Measurements from ENCODE around the gene PRELID3B.

Gene PRELID3B

GRCh38 chr20:59044796-59045195 is 2.2 kb upstream of the PRELID3B start:
- TF ChIP-seq TEAD4 (IDR thresholded peaks at IDR 0.05) (no peak), REST (IDR thresholded peaks at IDR 0.05; ENCODE audit: low read depth) (no peak), EGR1 (IDR thresholded peaks at IDR 0.05) (no peak), CEBPB (IDR thresholded peaks at IDR 0.05) (no peak), TCF12 (IDR thresholded peaks at IDR 0.05; ENCODE audit: low read depth) (no peak), NFIC (IDR thresholded peaks at IDR 0.05) (no peak)

- TF ChIP-seq EGR1 (IDR thresholded peaks at IDR 0.05) (no peak), CREB1 (IDR thresholded peaks at IDR 0.05; ENCODE audit: low read depth) (no peak), FOXM1 (IDR thresholded peaks at IDR 0.05; ENCODE audit: borderline replicate concordance, low read depth) (no peak), CEBPB (IDR thresholded peaks at IDR 0.05) (no peak), YY1 (IDR thresholded peaks at IDR 0.05; ENCODE audit: low read depth) (no peak), RAD21 (IDR thresholded peaks at IDR 0.05; ENCODE audit: low read depth) (no peak), NFIC (IDR thresholded peaks at IDR 0.05) (no peak), REST (IDR thresholded peaks at IDR 0.05; ENCODE audit: low read depth) (no peak), ZBTB7A (IDR thresholded peaks at IDR 0.05; ENCODE audit: low read depth) (no peak)
These were observed 1.7 kb upstream of the PRELID3B start for GRCh38 chr20:59044295-59044694.

- TF ChIP-seq TCF12 (IDR thresholded peaks at IDR 0.05; ENCODE audit: low read depth) (no peak), TAF1 (IDR thresholded peaks at IDR 0.05; ENCODE audit: low read depth) (no peak), FOXM1 (IDR thresholded peaks at IDR 0.05; ENCODE audit: borderline replicate concordance, low read depth) (no peak), MAX (IDR thresholded peaks at IDR 0.05) (no peak), YY1 (IDR thresholded peaks at IDR 0.05; ENCODE audit: low read depth) (no peak), USF1 (IDR thresholded peaks at IDR 0.05) (no peak), RAD21 (IDR thresholded peaks at IDR 0.05; ENCODE audit: low read depth) (no peak), EGR1 (IDR thresholded peaks at IDR 0.05) (no peak), CREB1 (IDR thresholded peaks at IDR 0.05; ENCODE audit: low read depth) (no peak), EP300 (IDR thresholded peaks at IDR 0.05; ENCODE audit: borderline replicate concordance) (no peak), CEBPB (IDR thresholded peaks at IDR 0.05) (no peak), NFIC (IDR thresholded peaks at IDR 0.05) (no peak), TEAD4 (IDR thresholded peaks at IDR 0.05) (no peak), REST (IDR thresholded peaks at IDR 0.05; ENCODE audit: low read depth) (no peak), ZBTB7A (IDR thresholded peaks at IDR 0.05; ENCODE audit: low read depth) (no peak)
These were observed 1.1 kb upstream of the PRELID3B start for GRCh38 chr20:59043698-59044097.

- no peak for TF ChIP-seq EGR1 (IDR thresholded peaks at IDR 0.05)
- TF ChIP-seq NFIC (IDR thresholded peaks at IDR 0.05): 0 out of 2 replicates have a peak, but pooled peaks have one; percentile 17
- no peak for TF ChIP-seq CREB1 (IDR thresholded peaks at IDR 0.05; ENCODE audit: low read depth)
- TF ChIP-seq TAF1 (IDR thresholded peaks at IDR 0.05; ENCODE audit: low read depth): no peak
- no peak for TF ChIP-seq TEAD4 (IDR thresholded peaks at IDR 0.05)
- TF ChIP-seq MAX (IDR thresholded peaks at IDR 0.05): peak; percentile 48; the same call in 1 of the 2 replicates
- no peak for TF ChIP-seq RAD21 (IDR thresholded peaks at IDR 0.05; ENCODE audit: low read depth)
- no peak for TF ChIP-seq USF1 (IDR thresholded peaks at IDR 0.05)
- TF ChIP-seq TCF12 (IDR thresholded peaks at IDR 0.05; ENCODE audit: low read depth): no peak
- no peak for TF ChIP-seq YY1 (IDR thresholded peaks at IDR 0.05; ENCODE audit: low read depth)
- TF ChIP-seq FOXM1 (IDR thresholded peaks at IDR 0.05; ENCODE audit: borderline replicate concordance, low read depth): no peak
- TF ChIP-seq CEBPB (IDR thresholded peaks at IDR 0.05): no peak
- TF ChIP-seq ZBTB7A (IDR thresholded peaks at IDR 0.05; ENCODE audit: low read depth): no peak
- no peak for TF ChIP-seq EP300 (IDR thresholded peaks at IDR 0.05; ENCODE audit: borderline replicate concordance)
These were observed 428 bp upstream of the PRELID3B start for GRCh38 chr20:59042796-59043631.

Data from Ishikawa (cell line).